Lower lobe of right lung (tissue), 2 donors: ENCODE measurements around the gene RPTOR. TPM values are rescaled to one million over a fixed set of nuclear protein-coding genes. Genes with fewer than 3 reads are reported as not detected.
A peak's percentile ranks its signal among the peaks of the same experiment; 100 is the strongest.

ENCODE experiments used
- ATAC-seq, 2 donors: fragments of 200-7000 bp; cut with Tn5 transposase; one replicate each; pipeline ENCODE4 v1.9.1; 2020 to 2022; ENCODE audit warnings: mild to moderate bottlenecking in 2 of 2, moderate library complexity in 2 of 2
- DNase-seq: peaks from one replicate; pipeline ENCODE4 v3.0.0-alpha.2; 2020
- H3K27ac ChIP-seq: fragments of 200-600 bp; one replicate; pipeline ENCODE4 v1.8.0; 2022
- H3K27me3 ChIP-seq: fragments of 200-600 bp; one replicate; pipeline ENCODE4 v1.8.0; 2022; ENCODE audit warnings: low read depth
- H3K36me3 ChIP-seq: fragments of 200-600 bp; one replicate; pipeline ENCODE4 v1.8.0; 2022; ENCODE audit warnings: mild to moderate bottlenecking
- H3K4me1 ChIP-seq: fragments of 200-600 bp; one replicate; pipeline ENCODE4 v1.8.0; 2022
- H3K4me3 ChIP-seq: fragments of 200-600 bp; one replicate; pipeline ENCODE4 v1.8.0; 2022; ENCODE audit warnings: mild to moderate bottlenecking
- H3K9me3 ChIP-seq: fragments of 200-600 bp; one replicate; pipeline ENCODE4 v1.8.0; 2022
- intact Hi-C: fragments of 100-400 bp; cut with DNase I; formaldehyde crosslinking; loops from one replicate; pipeline ENCODE4 v1.11.0; 2022
- total RNA-seq: library from RNA; stranded (reverse); fragmentation: NEBNext Ultra II Directional; extraction: Animal tissue kit (Norgen Biotek cat#: 25700); gene quantifications from one replicate; pipeline ENCODE4 v1.2.1, GENCODE V29; 2021
- TF ChIP-seq, protein P1 (sequence below): fragments of 200-600 bp; IDR thresholded peaks from one replicate; pipeline ENCODE4 v1.8.0; 2022; ENCODE audit warnings: antibody characterized with exemption, mild to moderate bottlenecking
- donor health status: DM: no; HTN: yes; CAD: no; lungs with severe emphysema.

Gene RPTOR
- total RNA-seq, 1 donor from 2014 or later: 34.0 TPM

DNA sequence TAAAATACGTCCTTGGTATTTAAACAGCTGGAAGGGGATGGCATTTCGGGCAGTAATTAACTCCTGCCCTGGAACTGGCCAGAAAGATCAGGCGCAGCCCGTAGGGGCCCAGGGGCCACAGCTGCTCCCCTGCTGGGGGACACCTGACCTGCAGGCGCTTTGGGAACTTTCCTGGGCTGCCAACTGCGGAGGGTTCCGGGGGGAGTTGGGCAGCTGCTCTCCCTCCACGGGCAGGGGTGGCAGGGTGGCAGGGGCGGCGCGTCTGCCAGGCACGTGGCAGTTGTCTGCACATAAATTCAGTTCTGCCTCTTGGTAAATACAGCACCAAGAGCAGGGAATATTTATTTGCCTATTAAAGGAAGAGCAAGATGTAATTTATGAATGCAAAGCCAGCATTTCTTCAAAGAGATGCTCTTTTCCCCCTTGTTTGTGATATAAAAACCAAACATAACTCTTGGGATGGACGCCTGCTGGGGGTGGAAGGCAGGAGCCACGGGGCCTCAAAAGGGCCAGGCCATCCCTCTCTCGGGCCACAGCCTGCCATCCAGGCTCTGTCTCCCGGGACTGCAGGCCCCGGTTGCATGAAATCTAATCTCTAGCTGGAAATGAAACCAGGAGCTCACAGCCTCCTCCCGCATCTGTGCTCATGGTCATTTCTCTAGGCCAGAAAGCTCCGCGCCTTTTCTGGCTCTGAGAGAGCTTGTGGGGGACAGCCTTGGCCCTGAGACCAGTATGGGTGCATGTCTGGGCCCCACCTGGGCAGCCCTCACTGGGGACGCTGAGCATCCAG is 417.1 kb downstream of the RPTOR start:
- H3K36me3 ChIP-seq: peaks cover 44% of the 10 kb centered on the region
- no peak overlapping the region for H3K4me3 ChIP-seq
- no peaks in the 10 kb centered on the region for H3K27me3 ChIP-seq
- intact Hi-C loops: no loop called here
- peaks cover 18% of the 10 kb centered on the region for H3K4me1 ChIP-seq
- no peak overlapping the region for H3K27ac ChIP-seq
- no peaks in the 10 kb centered on the region for H3K9me3 ChIP-seq
- TF ChIP-seq, protein P1, sequence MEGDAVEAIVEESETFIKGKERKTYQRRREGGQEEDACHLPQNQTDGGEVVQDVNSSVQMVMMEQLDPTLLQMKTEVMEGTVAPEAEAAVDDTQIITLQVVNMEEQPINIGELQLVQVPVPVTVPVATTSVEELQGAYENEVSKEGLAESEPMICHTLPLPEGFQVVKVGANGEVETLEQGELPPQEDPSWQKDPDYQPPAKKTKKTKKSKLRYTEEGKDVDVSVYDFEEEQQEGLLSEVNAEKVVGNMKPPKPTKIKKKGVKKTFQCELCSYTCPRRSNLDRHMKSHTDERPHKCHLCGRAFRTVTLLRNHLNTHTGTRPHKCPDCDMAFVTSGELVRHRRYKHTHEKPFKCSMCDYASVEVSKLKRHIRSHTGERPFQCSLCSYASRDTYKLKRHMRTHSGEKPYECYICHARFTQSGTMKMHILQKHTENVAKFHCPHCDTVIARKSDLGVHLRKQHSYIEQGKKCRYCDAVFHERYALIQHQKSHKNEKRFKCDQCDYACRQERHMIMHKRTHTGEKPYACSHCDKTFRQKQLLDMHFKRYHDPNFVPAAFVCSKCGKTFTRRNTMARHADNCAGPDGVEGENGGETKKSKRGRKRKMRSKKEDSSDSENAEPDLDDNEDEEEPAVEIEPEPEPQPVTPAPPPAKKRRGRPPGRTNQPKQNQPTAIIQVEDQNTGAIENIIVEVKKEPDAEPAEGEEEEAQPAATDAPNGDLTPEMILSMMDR: no peak
- DNase-seq (no peak), ATAC-seq (no peak)

DNA sequence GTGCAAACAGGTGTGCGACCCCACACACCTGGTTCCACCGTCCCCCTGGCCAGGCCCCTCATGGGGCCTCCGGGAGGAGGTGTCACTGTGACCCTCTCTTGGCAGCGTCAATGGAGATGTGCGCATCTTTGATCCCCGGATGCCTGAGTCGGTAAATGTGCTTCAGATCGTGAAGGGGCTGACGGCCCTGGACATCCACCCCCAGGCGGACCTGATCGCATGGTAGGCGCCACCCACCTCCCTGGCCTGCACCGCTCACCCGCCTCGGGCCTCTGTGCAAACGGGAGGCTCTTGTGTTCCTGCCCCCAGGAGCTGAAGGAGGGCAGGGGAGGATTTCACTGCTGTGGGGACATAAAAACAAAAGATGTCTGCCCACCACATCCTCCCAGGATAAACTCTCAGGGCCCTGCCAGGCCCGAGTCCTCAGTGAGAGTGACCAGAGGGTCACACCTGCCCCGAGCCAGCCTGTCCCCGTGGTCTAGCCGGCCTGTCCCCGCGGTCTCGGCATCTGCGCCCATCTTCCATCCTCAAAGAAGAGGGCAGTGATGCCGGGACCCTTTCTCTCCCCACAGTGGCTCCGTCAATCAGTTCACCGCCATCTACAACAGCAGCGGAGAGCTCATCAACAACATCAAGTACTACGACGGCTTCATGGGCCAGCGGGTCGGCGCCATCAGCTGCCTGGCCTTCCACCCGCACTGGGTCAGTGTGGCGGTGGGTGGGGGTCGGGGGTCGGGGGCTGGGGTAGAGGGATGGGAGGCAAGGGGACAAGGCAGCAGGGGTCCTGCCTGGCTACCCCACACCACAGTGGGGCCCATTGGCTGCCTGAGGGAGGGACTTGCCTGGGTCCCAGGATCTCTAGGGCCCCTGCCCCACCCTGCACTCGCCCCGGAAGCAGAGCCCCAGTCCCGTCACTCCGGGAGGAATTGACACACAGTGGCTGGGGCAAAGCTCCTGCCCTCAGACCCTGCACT is 418.0 kb downstream of the RPTOR start:
- TF ChIP-seq, protein P1: no peak
- H3K4me3 ChIP-seq: no peak overlapping the region
- no peak overlapping the region for H3K27ac ChIP-seq
- H3K27me3 ChIP-seq: no peaks in the 10 kb centered on the region
- intact Hi-C loops: no loop called here
- ATAC-seq: no peak
- H3K36me3 ChIP-seq: peaks cover 44% of the 10 kb centered on the region
- no peak for DNase-seq
- peaks cover 18% of the 10 kb centered on the region for H3K4me1 ChIP-seq
- H3K9me3 ChIP-seq: no peaks in the 10 kb centered on the region

DNA sequence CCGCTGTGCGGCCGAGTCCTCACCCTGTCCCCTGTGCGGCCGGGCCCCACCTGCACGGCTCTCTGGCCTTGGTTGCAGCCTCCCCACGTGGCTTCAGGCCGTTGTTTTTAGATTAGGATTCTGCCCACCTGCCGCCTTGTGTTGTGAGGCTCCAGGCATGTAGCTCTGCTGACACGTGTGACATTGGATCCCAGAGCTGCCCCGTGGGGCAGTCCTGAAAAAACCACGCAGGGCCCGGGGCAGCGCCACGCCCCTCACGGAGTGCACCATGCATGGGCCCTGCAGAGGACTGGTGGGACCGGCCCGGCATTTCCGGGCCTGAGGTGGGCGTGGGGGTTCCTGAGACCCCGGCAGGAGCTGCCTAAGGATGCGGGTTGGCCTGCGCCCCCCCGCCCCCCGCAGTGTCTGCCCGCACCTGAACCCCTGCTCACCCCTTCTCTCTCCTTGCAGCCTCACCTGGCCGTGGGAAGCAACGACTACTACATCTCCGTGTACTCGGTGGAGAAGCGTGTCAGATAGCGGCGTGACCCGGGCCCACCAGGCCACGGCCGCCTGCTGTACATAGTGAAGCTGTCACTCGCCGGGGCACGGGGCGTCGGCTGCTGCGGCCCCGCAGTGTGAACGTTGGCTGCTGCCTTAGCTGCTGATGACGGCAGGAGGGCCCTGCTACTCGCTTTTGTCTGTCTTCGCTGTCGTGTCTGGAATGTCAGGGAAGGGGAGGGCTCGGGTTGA is 419.3 kb downstream of the RPTOR start:
- intact Hi-C loops: no loop called here
- DNase-seq: no peak
- H3K36me3 ChIP-seq: peaks cover 44% of the 10 kb centered on the region

DNA sequence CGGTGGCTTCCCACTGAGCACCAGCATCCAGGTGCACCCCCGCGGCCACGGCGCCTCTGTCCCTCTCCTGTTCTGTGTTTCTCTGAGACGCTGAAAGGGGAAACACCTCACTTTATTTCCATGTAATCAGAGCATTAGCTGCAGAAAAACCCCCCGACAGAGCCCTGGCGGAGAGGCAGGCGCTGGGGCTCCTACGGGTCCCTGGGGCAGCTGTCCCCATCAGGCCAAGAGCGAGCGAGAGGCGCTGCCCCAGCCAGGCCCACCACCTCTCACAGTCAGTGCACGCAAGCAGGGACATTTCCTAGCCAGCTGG is 419.9 kb downstream of the RPTOR start:
- Histone ChIP-seq H3K27me3 (no peaks in the 10 kb centered on the region), H3K9me3 (no peaks in the 10 kb centered on the region), H3K27ac (no peak overlapping the region), H3K4me3 (no peak overlapping the region), H3K4me1 (peaks cover 19% of the 10 kb centered on the region), H3K36me3 (peaks cover 44% of the 10 kb centered on the region)
- intact Hi-C loops: no loop called here
- ATAC-seq (no peak), DNase-seq (no peak)
- TF ChIP-seq, protein P1: no peak

More for the DNA sequence above, 419.3 kb downstream of the RPTOR start:
- Histone ChIP-seq H3K9me3 (no peaks in the 10 kb centered on the region), H3K4me1 (peaks cover 18% of the 10 kb centered on the region), H3K27me3 (no peaks in the 10 kb centered on the region), H3K4me3 (no peak overlapping the region), H3K27ac (no peak overlapping the region)
- TF ChIP-seq, protein P1: no peak
- no peak for ATAC-seq

DNA sequence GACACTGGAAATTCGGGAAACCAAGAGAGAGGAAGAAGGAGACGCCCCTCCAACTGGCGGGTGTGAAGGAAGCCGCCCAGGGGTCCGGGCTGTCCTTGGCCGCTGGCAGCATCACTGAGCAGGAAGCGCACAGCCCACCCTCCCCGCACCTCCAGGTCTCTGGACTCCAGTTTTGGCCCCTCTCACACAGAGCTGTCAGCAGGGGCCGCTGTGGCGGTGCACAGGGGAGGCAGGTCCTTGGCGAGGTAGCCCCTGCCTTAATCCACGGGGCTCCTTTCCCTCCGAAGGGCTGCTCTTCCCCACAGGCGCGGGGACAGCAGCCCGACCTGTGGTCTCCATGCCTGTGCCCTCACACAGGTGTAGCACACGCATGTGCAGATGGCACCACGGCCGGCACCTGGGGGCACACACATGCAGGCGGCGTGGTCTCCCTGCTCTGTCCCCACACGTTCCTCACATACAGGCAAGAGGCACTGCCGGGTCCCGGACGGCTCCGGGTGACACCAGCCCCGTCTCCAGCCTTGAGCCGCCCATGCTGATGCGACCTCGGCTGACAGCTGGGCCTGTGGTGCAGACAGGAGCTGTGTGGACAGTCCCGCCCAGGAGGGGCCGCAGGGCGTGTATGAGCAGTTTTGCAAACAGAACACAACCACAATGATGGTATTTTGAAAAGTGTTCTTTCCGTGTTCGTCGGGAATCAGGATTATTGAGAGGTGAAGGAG is 420.4 kb downstream of the RPTOR start:
- no peak for ATAC-seq
- TF ChIP-seq, protein P1: no peak
- DNase-seq: peak; percentile 40
- Histone ChIP-seq H3K4me1 (peaks cover 19% of the 10 kb centered on the region), H3K27ac (no peak overlapping the region), H3K9me3 (no peaks in the 10 kb centered on the region), H3K27me3 (no peaks in the 10 kb centered on the region), H3K36me3 (peaks cover 44% of the 10 kb centered on the region), H3K4me3 (no peak overlapping the region)
- intact Hi-C loops: no loop called here
